Measurements from ENCODE around the gene NTN1.

NTN1 gene

GRCh38 chr17:9166788-9167187, 145.5 kb downstream of the NTN1 start:
- H3K4me3 ChIP-seq: no peak overlapping the region
- TF ChIP-seq Cebpa-rat (IDR thresholded peaks at IDR 0.05): no peak
- no peak overlapping the region for H3K27ac ChIP-seq
- H3K4me2 ChIP-seq: no peak overlapping the region
- H3K27me3 ChIP-seq: peaks cover 0 to 6% (median 0%) of the 10 kb centered on the region in 11 experiments; a peak in 1 of 22 replicates
- H3K4me1 ChIP-seq: no peaks in the 10 kb centered on the region
- no peaks in the 10 kb centered on the region; a peak in 1 of 22 replicates for H4K20me1 ChIP-seq
- no peaks in the 10 kb centered on the region for H3K36me3 ChIP-seq
- no peak overlapping the region for H3K9ac ChIP-seq
- peaks cover 0 to 5% (median 0%) of the 10 kb centered on the region in 11 experiments; a peak in 1 of 22 replicates for H3K9me3 ChIP-seq (replicated peaks in 1 of 11)

- TF ChIP-seq Cebpa-rat (IDR thresholded peaks at IDR 0.05): no peak
- H3K4me1 ChIP-seq: no peaks in the 10 kb centered on the region
Observed at GRCh38 chr17:9167379-9167778, 146.1 kb downstream of the NTN1 start.

GRCh38 chr17:9169116-9169515, 147.8 kb downstream of the NTN1 start:
- Histone ChIP-seq H3K27ac (no peak overlapping the region), H3K36me3 (no peaks in the 10 kb centered on the region), H3K4me3 (no peak overlapping the region), H3K4me1 (no peaks in the 10 kb centered on the region), H4K20me1 (no peaks in the 10 kb centered on the region; a peak in 1 of 22 replicates), H3K4me2 (no peak overlapping the region), H3K27me3 (peaks cover 0 to 13% (median 0%) of the 10 kb centered on the region in 11 experiments; a peak in 4 of 22 replicates), H3K9me3 (replicated peaks in 1 of 11) (peaks cover 0 to 25% (median 5%) of the 10 kb centered on the region in 11 experiments; a peak in 12 of 22 replicates), H3K9ac (no peak overlapping the region)
- TF ChIP-seq Cebpa-rat (IDR thresholded peaks at IDR 0.05): no peak

More at GRCh38 chr17:9167379-9167778, 146.1 kb downstream of the NTN1 start:
- no peaks in the 10 kb centered on the region for H3K36me3 ChIP-seq
- H3K9ac ChIP-seq: no peak overlapping the region
- no peaks in the 10 kb centered on the region; a peak in 1 of 22 replicates for H4K20me1 ChIP-seq
- H3K27me3 ChIP-seq: peaks cover 0 to 6% (median 0%) of the 10 kb centered on the region in 11 experiments; a peak in 1 of 22 replicates
- H3K4me3 ChIP-seq: no peak overlapping the region
- no peak overlapping the region for H3K4me2 ChIP-seq
- H3K9me3 ChIP-seq (replicated peaks in 1 of 11): peaks cover 0 to 11% (median 0%) of the 10 kb centered on the region in 11 experiments; a peak in 3 of 22 replicates
- H3K27ac ChIP-seq: no peak overlapping the region

DNA sequence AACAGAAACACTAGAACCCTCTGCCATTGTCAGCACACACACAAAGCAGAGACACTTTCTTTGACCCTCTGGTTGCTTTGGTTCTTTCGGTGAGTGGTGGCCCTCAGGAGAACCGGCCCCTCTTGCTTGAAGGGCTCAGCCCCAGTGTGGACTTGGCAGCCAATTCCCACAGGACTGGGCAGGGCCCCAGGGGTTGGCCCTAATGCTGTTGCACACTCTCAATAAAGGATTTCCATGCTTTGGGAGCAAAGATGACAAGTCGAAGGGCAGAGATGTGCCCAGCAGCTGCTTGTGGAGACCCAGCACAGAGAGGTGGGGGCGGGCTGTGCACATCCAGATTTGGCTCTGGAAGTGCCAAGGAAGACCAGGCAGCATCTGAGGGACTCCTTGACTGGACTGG, 149.0 kb downstream of the NTN1 start:
- Histone ChIP-seq H3K4me1 (no peaks in the 10 kb centered on the region), H3K36me3 (no peaks in the 10 kb centered on the region), H3K9ac (no peak overlapping the region), H3K4me2 (no peak overlapping the region), H3K27ac (no peak overlapping the region), H3K27me3 (peaks cover 0 to 24% (median 0%) of the 10 kb centered on the region in 11 experiments; a peak in 5 of 22 replicates), H3K9me3 (replicated peaks in 1 of 11) (peaks cover 0 to 30% (median 13%) of the 10 kb centered on the region in 11 experiments; a peak in 12 of 22 replicates), H3K4me3 (no peak overlapping the region), H4K20me1 (no peaks in the 10 kb centered on the region; a peak in 2 of 22 replicates)
- TF ChIP-seq Cebpa-rat (IDR thresholded peaks at IDR 0.05): no peak

- H3K4me1 ChIP-seq: no peaks in the 10 kb centered on the region
- H3K27me3 ChIP-seq: peaks cover 0 to 26% (median 0%) of the 10 kb centered on the region in 11 experiments; a peak in 6 of 22 replicates
- no peak overlapping the region for H3K4me3 ChIP-seq
- no peak overlapping the region for H3K9ac ChIP-seq
- H4K20me1 ChIP-seq: peaks cover 0 to 2% (median 0%) of the 10 kb centered on the region in 11 experiments; a peak in 3 of 22 replicates
- H3K36me3 ChIP-seq: no peaks in the 10 kb centered on the region
- H3K4me2 ChIP-seq: no peak overlapping the region
- peaks cover 0 to 30% (median 13%) of the 10 kb centered on the region in 11 experiments; a peak in 12 of 22 replicates for H3K9me3 ChIP-seq (replicated peaks in 1 of 11)
- no peak for TF ChIP-seq Cebpa-rat (IDR thresholded peaks at IDR 0.05)
- no peak overlapping the region for H3K27ac ChIP-seq
Observed at GRCh38 chr17:9170853-9171252, 149.5 kb downstream of the NTN1 start.

GRCh38 chr17:9173386-9173983, 152.2 kb downstream of the NTN1 start:
- Histone ChIP-seq H3K9ac (no peak overlapping the region), H3K4me2 (no peak overlapping the region), H3K27me3 (peaks cover 0 to 49% (median 18%) of the 10 kb centered on the region in 11 experiments; a peak in 17 of 22 replicates), H4K20me1 (peaks cover 0 to 28% (median 6%) of the 10 kb centered on the region in 11 experiments; a peak in 11 of 22 replicates), H3K4me3 (no peak overlapping the region), H3K4me1 (peaks cover 0 to 4% (median 0%) of the 10 kb centered on the region in 10 experiments; a peak in 1 of 20 replicates), H3K36me3 (no peaks in the 10 kb centered on the region), H3K27ac (no peak overlapping the region), H3K9me3 (replicated peaks in 1 of 11) (peaks cover 0 to 26% (median 13%) of the 10 kb centered on the region in 11 experiments; a peak in 12 of 22 replicates)
- TF ChIP-seq Cebpa-rat (IDR thresholded peaks at IDR 0.05): no peak

GRCh38 chr17:9174312-9174711, 153.0 kb downstream of the NTN1 start:
- no peak overlapping the region for H3K9ac ChIP-seq
- peaks cover 0 to 36% (median 13%) of the 10 kb centered on the region in 11 experiments; a peak in 12 of 22 replicates for H4K20me1 ChIP-seq
- no peak for TF ChIP-seq Cebpa-rat (IDR thresholded peaks at IDR 0.05)
- H3K4me2 ChIP-seq: no peak overlapping the region
- peaks cover 0 to 26% (median 13%) of the 10 kb centered on the region in 11 experiments; a peak in 12 of 22 replicates for H3K9me3 ChIP-seq (replicated peaks in 1 of 11)
- H3K4me3 ChIP-seq: no peak overlapping the region
- H3K27me3 ChIP-seq: peaks cover under 1 to 57% (median 27%) of the 10 kb centered on the region in 11 experiments; a peak in 19 of 22 replicates
- no peaks in the 10 kb centered on the region for H3K36me3 ChIP-seq
- no peak overlapping the region for H3K27ac ChIP-seq
- H3K4me1 ChIP-seq: peaks cover 0 to 4% (median 0%) of the 10 kb centered on the region in 10 experiments; a peak in 1 of 20 replicates

DNA sequence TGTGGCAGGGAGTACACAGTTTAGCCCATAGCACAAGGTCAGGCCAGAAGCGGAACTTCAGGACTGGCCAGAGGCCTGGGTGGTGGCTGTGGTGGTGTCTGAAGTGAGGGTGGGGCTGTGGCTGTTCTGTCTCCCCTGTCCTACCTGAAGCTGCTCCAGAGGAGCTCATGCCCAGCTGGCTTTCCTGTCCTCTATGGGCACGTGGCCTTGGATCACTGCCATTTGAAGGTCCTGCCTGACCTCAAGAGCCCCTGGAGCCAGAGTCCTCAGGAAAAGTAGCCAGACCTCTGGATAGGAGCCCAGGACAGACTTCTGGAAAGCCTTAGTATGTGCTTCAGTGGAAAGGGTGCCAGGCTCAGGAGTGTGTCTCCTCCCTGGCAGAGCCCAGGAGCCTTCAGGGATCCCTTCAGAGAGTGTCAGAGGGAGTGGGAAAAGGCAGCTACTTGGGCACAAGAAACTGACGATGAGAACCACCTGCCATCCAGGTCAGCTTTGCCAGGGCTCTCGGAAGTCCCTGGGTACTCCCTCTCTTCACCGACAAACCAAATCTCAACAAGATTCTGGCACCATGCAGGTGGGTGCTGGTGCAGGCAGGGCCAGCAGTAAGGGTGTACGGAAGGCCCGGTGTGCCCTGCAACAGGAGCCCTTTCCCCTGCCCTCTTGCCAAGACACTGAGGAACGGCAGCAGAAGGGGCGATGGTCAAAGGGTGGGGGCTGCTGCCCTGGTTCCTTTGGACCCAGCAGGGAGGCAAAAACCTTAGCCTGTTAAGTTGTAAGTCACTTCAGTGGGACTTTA, 153.7 kb downstream of the NTN1 start:
- H4K20me1 ChIP-seq: peaks cover 0 to 43% (median 18%) of the 10 kb centered on the region in 11 experiments; a peak in 12 of 22 replicates
- H3K4me2 ChIP-seq: no peak overlapping the region
- no peak for TF ChIP-seq Cebpa-rat (IDR thresholded peaks at IDR 0.05)
- H3K4me3 ChIP-seq: no peak overlapping the region
- peaks cover 0 to 4% (median 0%) of the 10 kb centered on the region in 10 experiments; a peak in 1 of 20 replicates for H3K4me1 ChIP-seq
- H3K9ac ChIP-seq: no peak overlapping the region
- H3K36me3 ChIP-seq: no peaks in the 10 kb centered on the region
- H3K27me3 ChIP-seq: peaks cover 6 to 64% (median 33%) of the 10 kb centered on the region in 11 experiments; a peak in 20 of 22 replicates
- peaks cover 0 to 26% (median 13%) of the 10 kb centered on the region in 11 experiments; a peak in 12 of 22 replicates for H3K9me3 ChIP-seq (replicated peaks in 1 of 11)
- H3K27ac ChIP-seq: no peak overlapping the region
